HepG2 (cell line): Measurements from ENCODE around the gene SIT1. TPM values are rescaled to one million over a fixed set of nuclear protein-coding genes. Genes with fewer than 3 reads are reported as not detected.
A peak's percentile ranks its signal among the peaks of the same experiment; 100 is the strongest.

Experiments used
- ARID4A ChIP-seq: sonication (generic); formaldehyde crosslinking; IDR thresholded peaks from 2 replicates; pipeline ENCODE4 v1.5.0; 2020; ENCODE audit warnings: mild to moderate bottlenecking, missing genetic modification reagents, borderline replicate concordance
- ATF4 ChIP-seq, 2 experiments: fragments of 450-650 bp in 1 of 2; sonication (generic) in 1 of 2; formaldehyde crosslinking; IDR thresholded peaks; 2 replicates each; pipeline versions ENCODE4 v1.5.0 to v1.8.0; 2020 to 2022; ENCODE audit warnings: mild to moderate bottlenecking in 1 of 2, missing genetic modification reagents in 1 of 2
- ELF1 ChIP-seq: sonication (generic); formaldehyde crosslinking; IDR thresholded peaks from 2 replicates; pipeline ENCODE4 v1.4.0; 2020; ENCODE audit warnings: missing genetic modification reagents
- IRF2 ChIP-seq: IDR thresholded peaks from 2 replicates; pipeline ENCODE4 v1.6.1; 2018; ENCODE audit warnings: missing genetic modification reagents, missing compliant biosample characterization
- KAT8 ChIP-seq: IDR thresholded peaks from 2 replicates; pipeline ENCODE4 v1.6.1; 2016; ENCODE audit warnings: missing genetic modification reagents, missing compliant biosample characterization
- NFKBIZ ChIP-seq: IDR thresholded peaks from 2 replicates; pipeline ENCODE4 v1.6.1; 2018; ENCODE audit warnings: missing genetic modification reagents, missing compliant biosample characterization
- PHF8 ChIP-seq: sonication (generic); formaldehyde crosslinking; IDR thresholded peaks from 2 replicates; pipeline ENCODE4 v1.5.0; 2020; ENCODE audit warnings: missing genetic modification reagents
- POGZ ChIP-seq: sonication (generic); formaldehyde crosslinking; IDR thresholded peaks from 2 replicates; pipeline ENCODE4 v1.4.0; 2020; ENCODE audit warnings: mild to moderate bottlenecking, missing genetic modification reagents
- RAD21 ChIP-seq: fragments of 450-650 bp; formaldehyde crosslinking; IDR thresholded peaks from 2 replicates; pipeline ENCODE4 v1.5.0; 2020; ENCODE audit warnings: mild to moderate bottlenecking
- REPIN1 ChIP-seq: sonication (generic); formaldehyde crosslinking; IDR thresholded peaks from 2 replicates; pipeline ENCODE4 v1.8.0; 2022; ENCODE audit warnings: missing genetic modification reagents, low read depth, mild to moderate bottlenecking, borderline replicate concordance
- THAP11 ChIP-seq: IDR thresholded peaks from 2 replicates; pipeline ENCODE4 v1.6.1; 2016; ENCODE audit warnings: missing biosample characterization, missing genetic modification reagents
- ZKSCAN5 ChIP-seq: sonication (generic); formaldehyde crosslinking; IDR thresholded peaks from 2 replicates; pipeline ENCODE4 v1.5.1; 2020; ENCODE audit warnings: mild to moderate bottlenecking, missing genetic modification reagents
- ZNF274 ChIP-seq: sonication (generic); formaldehyde crosslinking; IDR thresholded peaks from 2 replicates; pipeline ENCODE4 v1.5.1; 2020; ENCODE audit warnings: mild to moderate bottlenecking, missing genetic modification reagents
- ZNF414 ChIP-seq: sonication (generic); formaldehyde crosslinking; IDR thresholded peaks from 2 replicates; pipeline ENCODE4 v1.5.0; 2020; ENCODE audit warnings: missing genetic modification reagents
- ZNF574 ChIP-seq: sonication (generic); formaldehyde crosslinking; IDR thresholded peaks from 2 replicates; pipeline ENCODE4 v1.4.0; 2020; ENCODE audit warnings: missing genetic modification reagents
- ZNF768 ChIP-seq: sonication (generic); formaldehyde crosslinking; IDR thresholded peaks from 2 replicates; pipeline ENCODE4 v1.4.0; 2020; ENCODE audit warnings: missing genetic modification reagents
- ZNF788 ChIP-seq: sonication (generic); formaldehyde crosslinking; IDR thresholded peaks from 2 replicates; pipeline ENCODE4 v1.5.0; 2020; ENCODE audit warnings: mild to moderate bottlenecking, missing genetic modification reagents, borderline replicate concordance
- polyA plus RNA-seq, 8 experiments: library from polyadenylated mRNA; depleted of rRNA in 3 of 8; stranded (reverse) in 7 of 8; unstranded in 1 of 8; fragments of >200 nt; fragmentation: Illumina TruSeq in 4 of 8; extraction: Trizol in 4 of 8; gene quantifications; 2 replicates each; pipeline versions ENCODE4 v1.2.1 to v1.2.3, GENCODE V29; 2011 to 2016; ENCODE audit warnings: low read depth in 4 of 8, missing spikeins in 1 of 8, mixed read lengths in 1 of 8; ENCODE audit not compliant: insufficient read depth in 1 of 8
- total RNA-seq, 5 experiments: library from RNA; depleted of rRNA; stranded (reverse); fragments of >200 nt; fragmentation: Illumina TruSeq; extraction: Trizol; gene quantifications; 2 replicates each; pipeline ENCODE4 v1.2.3, GENCODE V29; 2016; ENCODE audit warnings: low read depth in 1 of 5
- TF ChIP-seq, protein P1 (sequence below), 2 experiments: sonication (generic) in 1 of 2; formaldehyde crosslinking in 1 of 2; IDR thresholded peaks; 2 replicates each; pipeline versions ENCODE4 v1.4.0 to v1.6.1; 2018 to 2020; ENCODE audit warnings: missing genetic modification reagents in 2 of 2, borderline replicate concordance in 1 of 2, low read depth in 1 of 2, mild to moderate bottlenecking in 1 of 2, missing biosample characterization in 1 of 2

The SIT1 gene
- total and polyA plus RNA-seq, 2 of the 13 experiments (the other 11 are each of a cell fraction or from before 2014, with no cell fraction given): 0.09 to 6.7 TPM

GRCh38 chr9:35696520-35697215 lies 45.9 kb upstream of the SIT1 start (continued):
- 0 out of 2 replicates have a peak, but pooled peaks have one; percentile 45 for TF ChIP-seq ZNF414
- TF ChIP-seq ATF4 (CRISPR knock-in tag; IDR thresholded peaks at IDR 0.05): no peak
- TF ChIP-seq REPIN1: 0 out of 2 replicates have a peak, but pooled peaks have one; percentile 50
- TF ChIP-seq ZNF574 (CRISPR knock-in tag): 0 out of 2 replicates have a peak, but pooled peaks have one; percentile 39
- 0 out of 2 replicates have a peak, but pooled peaks have one; percentile 41 for TF ChIP-seq IRF2 (CRISPR knock-in tag)
- TF ChIP-seq ELF1: 0 out of 2 replicates have a peak, but pooled peaks have one; percentile 15
- 0 out of 2 replicates have a peak, but pooled peaks have one; percentile 36 for TF ChIP-seq ZNF768 (CRISPR knock-in tag)
- peak; percentile 71 for TF ChIP-seq RAD21 (CRISPR knock-in tag)
- TF ChIP-seq ZNF274 (CRISPR knock-in tag): 0 out of 2 replicates have a peak, but pooled peaks have one; percentile 29
- TF ChIP-seq KAT8 (CRISPR knock-in tag): no peak
- TF ChIP-seq THAP11 (CRISPR knock-in tag): peak; percentile 62; the same call in 1 of the 2 replicates
- peak; percentile 22; the same call in 1 of the 2 replicates for TF ChIP-seq ZNF788
- TF ChIP-seq ZKSCAN5 (CRISPR knock-in tag): no peak
- TF ChIP-seq POGZ (CRISPR knock-in tag): no peak
- TF ChIP-seq PHF8 (CRISPR knock-in tag): 0 out of 2 replicates have a peak, but pooled peaks have one; percentile 23
- TF ChIP-seq, protein P1, sequence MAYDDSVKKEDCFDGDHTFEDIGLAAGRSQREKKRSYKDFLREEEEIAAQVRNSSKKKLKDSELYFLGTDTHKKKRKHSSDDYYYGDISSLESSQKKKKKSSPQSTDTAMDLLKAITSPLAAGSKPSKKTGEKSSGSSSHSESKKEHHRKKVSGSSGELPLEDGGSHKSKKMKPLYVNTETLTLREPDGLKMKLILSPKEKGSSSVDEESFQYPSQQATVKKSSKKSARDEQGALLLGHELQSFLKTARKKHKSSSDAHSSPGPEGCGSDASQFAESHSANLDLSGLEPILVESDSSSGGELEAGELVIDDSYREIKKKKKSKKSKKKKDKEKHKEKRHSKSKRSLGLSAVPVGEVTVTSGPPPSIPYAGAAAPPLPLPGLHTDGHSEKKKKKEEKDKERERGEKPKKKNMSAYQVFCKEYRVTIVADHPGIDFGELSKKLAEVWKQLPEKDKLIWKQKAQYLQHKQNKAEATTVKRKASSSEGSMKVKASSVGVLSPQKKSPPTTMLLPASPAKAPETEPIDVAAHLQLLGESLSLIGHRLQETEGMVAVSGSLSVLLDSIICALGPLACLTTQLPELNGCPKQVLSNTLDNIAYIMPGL (CRISPR knock-in tag; IDR thresholded peaks at IDR 0.05; ENCODE audit: borderline replicate concordance in 1 of 2, low read depth in 1 of 2): peak in 1 of 2 experiments; percentile 52; a peak in 1 of 4 replicates
- peak; percentile 23; the same call in 1 of the 2 replicates for TF ChIP-seq ARID4A (CRISPR knock-in tag)
- no peak for TF ChIP-seq NFKBIZ (CRISPR knock-in tag)
